SH-SY5Y (cell line): ENCODE measurements around the gene PPFIA1.

ENCODE experiments used
- GATA2 ChIP-seq: IDR thresholded peaks from 2 replicates; pipeline ENCODE4 v1.6.1; 2011; ENCODE audit warnings: mild to moderate bottlenecking, low read depth, low read length
- GATA3 ChIP-seq: IDR thresholded peaks from 2 replicates; pipeline ENCODE4 v1.6.1; 2011; ENCODE audit warnings: low read depth, mild to moderate bottlenecking, low read length, moderate library complexity

GRCh38 chr11:70328556-70328955 is 58.1 kb downstream of the PPFIA1 start:
- TF ChIP-seq GATA3: no peak
- TF ChIP-seq GATA2: no peak
